GM18873 (cell line): ENCODE data around the gene EXD2.

ENCODE experiments used
- ATAC-seq: cut with Tn5 transposase; IDR thresholded peaks from one replicate; pipeline ENCODE4 v1.9.1; 2021; ENCODE audit warnings: mild to moderate bottlenecking, moderate library complexity, moderate number of reproducible peaks; ENCODE audit not compliant: unreplicated experiment, low FRiP score

EXD2 gene

GRCh38 chr14:69246331-69246730 lies 55.0 kb downstream of the EXD2 start:
- no peak for ATAC-seq

- ATAC-seq = no peak
These were observed 56.6 kb downstream of the EXD2 start for GRCh38 chr14:69247676-69248440.

GRCh38 chr14:69249603-69250002 lies 58.3 kb downstream of the EXD2 start:
- no peak for ATAC-seq

GRCh38 chr14:69252851-69253250 lies 61.6 kb downstream of the EXD2 start:
- no peak for ATAC-seq

- no peak for ATAC-seq
These were observed 67.8 kb downstream of the EXD2 start for GRCh38 chr14:69259168-69259526.

GRCh38 chr14:69259527-69260189 lies 68.4 kb downstream of the EXD2 start, which contains the start of gene GALNT16:
Gene GALNT16, plus strand, starts transcription at chr14:69260158. Its CDS starts 133 bp downstream, at chr14:69260291.
- no peak for ATAC-seq

GRCh38 chr14:69260190-69260860 lies 69.0 kb downstream of the EXD2 start:
- ATAC-seq = no peak

GRCh38 chr14:69260861-69261564 lies 69.7 kb downstream of the EXD2 start:
- ATAC-seq = no peak

GRCh38 chr14:69261761-69262331 lies 70.5 kb downstream of the EXD2 start:
- ATAC-seq = no peak

- no peak for ATAC-seq
These were observed 71.2 kb downstream of the EXD2 start for GRCh38 chr14:69262516-69262915.

- ATAC-seq = no peak
These were observed 72.1 kb downstream of the EXD2 start for GRCh38 chr14:69263364-69263763.

GRCh38 chr14:69263771-69264170 lies 72.5 kb downstream of the EXD2 start:
- no peak for ATAC-seq

GRCh38 chr14:69266572-69267345 lies 75.5 kb downstream of the EXD2 start:
- no peak for ATAC-seq

- no peak for ATAC-seq
These were observed 76.2 kb downstream of the EXD2 start for GRCh38 chr14:69267492-69267891.

GRCh38 chr14:69268223-69268622 lies 76.9 kb downstream of the EXD2 start:
- no peak for ATAC-seq

- ATAC-seq = no peak
These were observed 77.5 kb downstream of the EXD2 start for GRCh38 chr14:69268763-69269162.

- ATAC-seq = no peak
These were observed 78.1 kb downstream of the EXD2 start for GRCh38 chr14:69269381-69269780.

GRCh38 chr14:69270097-69270496 lies 78.8 kb downstream of the EXD2 start:
- no peak for ATAC-seq

- no peak for ATAC-seq
These were observed 79.8 kb downstream of the EXD2 start for GRCh38 chr14:69270795-69271708.
